ENCODE measurements around the gene CYP20A1.
A peak's percentile ranks its signal among the peaks of the same experiment; 100 is the strongest.
"Not testable (repeated sequence)": the region's sequence is repeated elsewhere in the genome, so short reads cannot be mapped to it uniquely, and the experiment has no call there.

The CYP20A1 gene

GRCh38 chr2:203238704-203239526 lies at the start of gene CYP20A1:
TSS of gene CYP20A1 (plus strand) at chr2:203239018. CDS start at chr2:203239063, 45 bp downstream.
- peak; percentile 97 for DNase-seq (ENCODE audit: low read depth)
- H3K4me3 ChIP-seq (ENCODE audit: low read length), result peak within 1 kb of the TSS; percentile 94
- TF ChIP-seq CTCF (IDR thresholded peaks at IDR 0.05; ENCODE audit: insufficient read depth, low read depth, low read length, missing control alignments), result peak; percentile 46

- not testable (repeated sequence) for DNase-seq (ENCODE audit: low read depth); H3K4me3 ChIP-seq (ENCODE audit: low read length)
Measured at GRCh38 chr2:203190547-203190946, 48.3 kb upstream of the CYP20A1 start.

GRCh38 chr2:203191026-203191425 lies 47.8 kb upstream of the CYP20A1 start:
- not testable (repeated sequence) for DNase-seq (ENCODE audit: low read depth); H3K4me3 ChIP-seq (ENCODE audit: low read length)

GRCh38 chr2:203191961-203192360 lies 46.9 kb upstream of the CYP20A1 start:
- no peak for TF ChIP-seq CTCF (IDR thresholded peaks at IDR 0.05; ENCODE audit: insufficient read depth, low read depth, low read length, missing control alignments)

GRCh38 chr2:203195331-203196036 lies 43.3 kb upstream of the CYP20A1 start:
- no peak for DNase-seq (ENCODE audit: low read depth)
- no peak overlapping the region for H3K4me3 ChIP-seq (ENCODE audit: low read length)
- no peak for TF ChIP-seq CTCF (IDR thresholded peaks at IDR 0.05; ENCODE audit: insufficient read depth, low read depth, low read length, missing control alignments)

More at GRCh38 chr2:203191961-203192360, 46.9 kb upstream of the CYP20A1 start:
- H3K4me3 ChIP-seq (ENCODE audit: low read length), result no peak overlapping the region
- no peak for DNase-seq (ENCODE audit: low read depth)

GRCh38 chr2:203200866-203201265 lies 38.0 kb upstream of the CYP20A1 start:
- DNase-seq (ENCODE audit: low read depth), result no peak
- TF ChIP-seq CTCF (IDR thresholded peaks at IDR 0.05; ENCODE audit: insufficient read depth, low read depth, low read length, missing control alignments), result no peak
- H3K4me3 ChIP-seq (ENCODE audit: low read length), result no peak overlapping the region

- no peak for TF ChIP-seq CTCF (IDR thresholded peaks at IDR 0.05; ENCODE audit: insufficient read depth, low read depth, low read length, missing control alignments)
- DNase-seq (ENCODE audit: low read depth), result no peak
- H3K4me3 ChIP-seq (ENCODE audit: low read length), result no peak overlapping the region
Measured at GRCh38 chr2:203201426-203201825, 37.4 kb upstream of the CYP20A1 start.

GRCh38 chr2:203209538-203209937 lies 29.3 kb upstream of the CYP20A1 start:
- no peak for DNase-seq (ENCODE audit: low read depth)
- no peak overlapping the region for H3K4me3 ChIP-seq (ENCODE audit: low read length)

More at GRCh38 chr2:203209538-203209937, 29.3 kb upstream of the CYP20A1 start:
- no peak for TF ChIP-seq CTCF (IDR thresholded peaks at IDR 0.05; ENCODE audit: insufficient read depth, low read depth, low read length, missing control alignments)
